Right atrium auricular region (tissue), 2 donors: ENCODE results near the gene AGBL4. TPM values are rescaled to one million over a fixed set of nuclear protein-coding genes. Genes with fewer than 3 reads are reported as not detected.

Experiments
- DNase-seq: peaks from one replicate; pipeline ENCODE4 v3.0.0-alpha.2; 2019; ENCODE audit warnings: low spot score
- H3K27ac ChIP-seq, 2 donors: fragments of 200-600 bp; sonication (generic); 1 replicate in 1 of 2; 2 replicates in 1 of 2; pipeline ENCODE4 v1.5.1; 2016 to 2019
- H3K27me3 ChIP-seq, 2 donors: fragments of 200-600 bp; sonication (generic); one replicate each; pipeline versions ENCODE4 v1.5.1 to v1.6.0; 2017 to 2019
- H3K36me3 ChIP-seq: fragments of 200-600 bp; sonication (generic); one replicate; pipeline ENCODE4 v1.5.1; 2016
- H3K4me1 ChIP-seq, 2 donors: fragments of 200-600 bp; sonication (generic); one replicate each; pipeline versions ENCODE4 v1.5.1 to v1.6.0; 2017 to 2019
- H3K4me3 ChIP-seq, 2 donors: fragments of 200-600 bp; sonication (generic); 1 replicate in 1 of 2; 2 replicates in 1 of 2; pipeline ENCODE4 v1.5.1; 2017 to 2019; ENCODE audit warnings: mild to moderate bottlenecking in 1 of 2, moderate library complexity in 1 of 2
- H3K9me3 ChIP-seq, 2 donors: fragments of 200-600 bp; sonication (generic); one replicate each; pipeline ENCODE4 v1.5.1; 2019
- total RNA-seq, 2 donors: library from RNA; depleted of rRNA; stranded (reverse); fragments of >200 nt; gene quantifications; one replicate each; pipeline ENCODE4 v1.1.0, GENCODE V29; 2016
- TF ChIP-seq, protein P1 (sequence below), 2 donors: fragments of 200-600 bp; sonication (generic); IDR thresholded peaks; one replicate each; pipeline ENCODE4 v1.5.1; 2019; ENCODE audit warnings: antibody characterized with exemption in 2 of 2

The AGBL4 gene
- total RNA-seq, 2 donors from 2014 or later: 0.94 to 1.7 TPM

DNA sequence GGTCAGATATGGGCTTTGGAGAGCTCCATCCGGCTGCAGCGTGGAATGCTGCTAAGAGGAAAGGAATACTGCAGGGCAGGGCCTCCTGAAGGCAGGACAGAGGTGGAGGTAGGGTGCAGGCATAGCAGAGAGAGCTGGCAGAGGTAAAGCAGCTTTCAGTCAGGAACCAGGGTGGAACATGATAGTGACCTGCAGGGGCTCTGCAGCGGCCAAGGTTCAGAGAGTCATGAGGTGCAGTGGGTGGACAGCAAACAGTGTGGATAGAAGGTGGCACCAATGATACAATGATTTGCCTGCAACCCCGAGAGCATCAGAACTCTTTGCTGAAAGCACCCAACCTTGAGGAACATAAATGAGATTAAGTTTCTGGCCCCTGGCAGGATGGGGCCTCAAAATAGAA lies 1366.3 kb downstream of the AGBL4 start:
- Histone ChIP-seq H3K27ac (no peak overlapping the region), H3K9me3 (no peaks in the 10 kb centered on the region), H3K4me3 (no peak overlapping the region), H3K36me3 (no peaks in the 10 kb centered on the region), H3K27me3 (no peaks in the 10 kb centered on the region), H3K4me1 (no peaks in the 10 kb centered on the region)
- TF ChIP-seq, protein P1, sequence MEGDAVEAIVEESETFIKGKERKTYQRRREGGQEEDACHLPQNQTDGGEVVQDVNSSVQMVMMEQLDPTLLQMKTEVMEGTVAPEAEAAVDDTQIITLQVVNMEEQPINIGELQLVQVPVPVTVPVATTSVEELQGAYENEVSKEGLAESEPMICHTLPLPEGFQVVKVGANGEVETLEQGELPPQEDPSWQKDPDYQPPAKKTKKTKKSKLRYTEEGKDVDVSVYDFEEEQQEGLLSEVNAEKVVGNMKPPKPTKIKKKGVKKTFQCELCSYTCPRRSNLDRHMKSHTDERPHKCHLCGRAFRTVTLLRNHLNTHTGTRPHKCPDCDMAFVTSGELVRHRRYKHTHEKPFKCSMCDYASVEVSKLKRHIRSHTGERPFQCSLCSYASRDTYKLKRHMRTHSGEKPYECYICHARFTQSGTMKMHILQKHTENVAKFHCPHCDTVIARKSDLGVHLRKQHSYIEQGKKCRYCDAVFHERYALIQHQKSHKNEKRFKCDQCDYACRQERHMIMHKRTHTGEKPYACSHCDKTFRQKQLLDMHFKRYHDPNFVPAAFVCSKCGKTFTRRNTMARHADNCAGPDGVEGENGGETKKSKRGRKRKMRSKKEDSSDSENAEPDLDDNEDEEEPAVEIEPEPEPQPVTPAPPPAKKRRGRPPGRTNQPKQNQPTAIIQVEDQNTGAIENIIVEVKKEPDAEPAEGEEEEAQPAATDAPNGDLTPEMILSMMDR (IDR thresholded peaks at IDR 0.05): no peak
- DNase-seq: no peak

GRCh38 chr1:48654606-48655210 lies 1369.0 kb downstream of the AGBL4 start:
- H3K36me3 ChIP-seq: no peaks in the 10 kb centered on the region
- no peaks in the 10 kb centered on the region for H3K27me3 ChIP-seq
- TF ChIP-seq, protein P1 (IDR thresholded peaks at IDR 0.05): no peak
- H3K9me3 ChIP-seq: no peaks in the 10 kb centered on the region
- H3K4me3 ChIP-seq: no peak overlapping the region
- DNase-seq: no peak
- H3K27ac ChIP-seq: no peak overlapping the region
- no peaks in the 10 kb centered on the region for H3K4me1 ChIP-seq

DNA sequence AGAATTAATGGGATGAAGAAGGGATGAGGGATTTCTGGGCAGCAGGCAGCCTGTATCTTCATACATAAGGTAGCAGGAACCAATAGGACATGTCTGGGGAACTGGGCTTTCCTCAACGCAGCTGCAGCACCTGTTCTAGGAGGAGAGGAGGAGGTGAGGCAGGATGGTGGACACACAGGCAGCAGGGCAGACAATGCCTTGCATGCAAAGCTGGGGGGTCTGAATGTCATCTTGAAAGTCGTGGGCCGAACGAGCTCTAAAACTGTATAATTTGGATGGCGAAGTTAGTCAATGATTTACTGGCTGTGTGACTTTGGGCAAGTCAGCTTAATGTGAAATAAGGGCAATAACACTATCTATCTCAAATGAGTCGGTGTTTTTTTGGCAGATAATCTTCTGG lies 1371.4 kb downstream of the AGBL4 start:
- H3K4me1 ChIP-seq: no peaks in the 10 kb centered on the region
- no peak overlapping the region for H3K4me3 ChIP-seq
- no peaks in the 10 kb centered on the region for H3K36me3 ChIP-seq
- H3K9me3 ChIP-seq: no peaks in the 10 kb centered on the region
- DNase-seq: no peak
- no peaks in the 10 kb centered on the region for H3K27me3 ChIP-seq
- TF ChIP-seq, protein P1 (IDR thresholded peaks at IDR 0.05): no peak
- no peak overlapping the region for H3K27ac ChIP-seq

DNA sequence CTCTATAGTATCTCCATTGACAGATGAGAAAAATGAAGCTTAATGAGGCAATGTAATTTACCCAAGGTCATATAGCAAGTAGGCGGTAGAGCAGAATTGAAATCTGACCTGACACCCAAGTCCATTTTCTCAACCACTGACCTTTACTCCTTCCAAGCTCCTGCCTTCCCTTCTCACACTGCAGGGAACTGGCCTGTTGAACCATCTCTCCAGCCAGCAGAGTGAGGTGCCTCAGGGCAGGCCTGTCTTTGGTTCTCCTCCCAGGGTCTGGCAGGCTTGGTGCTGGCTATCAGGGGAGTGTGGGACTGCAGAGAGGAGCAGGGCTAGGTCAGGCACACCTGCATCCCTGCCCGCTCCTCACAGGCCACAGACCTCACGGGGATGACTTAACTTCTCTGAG lies 1373.9 kb downstream of the AGBL4 start:
- no peaks in the 10 kb centered on the region for H3K9me3 ChIP-seq
- H3K36me3 ChIP-seq: no peaks in the 10 kb centered on the region
- no peaks in the 10 kb centered on the region for H3K27me3 ChIP-seq
- H3K4me3 ChIP-seq: no peak overlapping the region
- TF ChIP-seq, protein P1 (IDR thresholded peaks at IDR 0.05): no peak
- H3K4me1 ChIP-seq: no peaks in the 10 kb centered on the region
- H3K27ac ChIP-seq: no peak overlapping the region
- DNase-seq: no peak

- Histone ChIP-seq H3K4me3 (no peak overlapping the region), H3K4me1 (no peaks in the 10 kb centered on the region), H3K27ac (no peak overlapping the region), H3K27me3 (no peaks in the 10 kb centered on the region), H3K36me3 (no peaks in the 10 kb centered on the region), H3K9me3 (no peaks in the 10 kb centered on the region)
- TF ChIP-seq, protein P1 (IDR thresholded peaks at IDR 0.05): no peak
- no peak for DNase-seq
Measured at GRCh38 chr1:48645883-48646282, 1377.9 kb downstream of the AGBL4 start.
